ENCODE measurements around the gene FBLN1.

GRCh38 chr22:45455621-45456020, 47.1 kb upstream of the FBLN1 start:
- TF ChIP-seq CTCF (IDR thresholded peaks at IDR 0.05) (no peak), EZH2 (IDR thresholded peaks at IDR 0.05; ENCODE audit: borderline replicate concordance, insufficient read depth, low read depth, low read length, poor library complexity, severe bottlenecking) (no peak)

Data from B cell (primary cell).